Suppressor macrophage treated with lipopolysaccharide for 4 hours (primary cell): ENCODE data around the gene PRCP.

Experiments used
- DNase-seq: peaks from one replicate; pipeline ENCODE4 v3.0.0-alpha.2; 2020

The PRCP gene

DNA sequence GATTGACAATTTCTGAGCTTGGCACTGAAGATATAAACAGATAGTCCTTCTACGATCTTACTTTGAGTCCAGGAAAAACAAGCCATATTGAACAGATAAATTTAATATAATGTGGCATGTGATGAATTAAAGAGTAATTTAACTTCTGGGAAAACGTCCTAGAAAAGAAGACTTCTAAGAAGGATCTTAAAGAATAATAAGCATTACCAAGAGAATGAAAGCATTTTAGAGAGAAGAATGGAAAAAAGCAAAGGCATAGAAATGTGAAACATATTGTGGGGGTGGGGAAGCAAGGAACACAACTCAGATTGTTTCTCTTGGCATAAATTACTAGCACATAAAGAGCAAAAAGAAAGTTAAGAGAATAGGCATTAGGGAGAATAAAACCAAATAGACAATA lies 6.7 kb upstream of the PRCP start:
- DNase-seq = no peak

- peak; percentile 71 for DNase-seq
Observed at GRCh38 chr11:82906236-82906635, 6.0 kb upstream of the PRCP start.

GRCh38 chr11:82903843-82904586 lies 3.8 kb upstream of the PRCP start:
- DNase-seq = no peak

DNA sequence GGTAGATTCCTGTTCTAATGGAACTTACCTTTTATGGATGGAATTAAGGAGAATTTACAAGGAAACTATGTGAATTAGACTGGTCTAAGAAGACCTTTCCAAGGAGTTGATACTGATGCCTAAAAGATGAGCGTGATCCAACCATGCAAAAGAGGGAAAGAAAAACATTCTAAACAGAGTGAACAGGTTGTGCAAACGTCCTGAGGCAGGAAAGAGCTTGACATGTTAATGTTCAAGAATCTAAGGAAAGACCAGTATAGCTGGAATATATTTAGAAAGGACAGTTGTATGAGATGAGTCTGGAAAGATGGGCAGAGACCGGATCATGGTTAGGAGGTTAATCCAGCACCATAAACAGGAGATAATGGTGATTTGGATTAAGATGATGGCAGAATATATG lies 2.6 kb upstream of the PRCP start:
- DNase-seq = no peak

- DNase-seq = no peak
Observed at GRCh38 chr11:82901922-82902485, 1.8 kb upstream of the PRCP start.

DNA sequence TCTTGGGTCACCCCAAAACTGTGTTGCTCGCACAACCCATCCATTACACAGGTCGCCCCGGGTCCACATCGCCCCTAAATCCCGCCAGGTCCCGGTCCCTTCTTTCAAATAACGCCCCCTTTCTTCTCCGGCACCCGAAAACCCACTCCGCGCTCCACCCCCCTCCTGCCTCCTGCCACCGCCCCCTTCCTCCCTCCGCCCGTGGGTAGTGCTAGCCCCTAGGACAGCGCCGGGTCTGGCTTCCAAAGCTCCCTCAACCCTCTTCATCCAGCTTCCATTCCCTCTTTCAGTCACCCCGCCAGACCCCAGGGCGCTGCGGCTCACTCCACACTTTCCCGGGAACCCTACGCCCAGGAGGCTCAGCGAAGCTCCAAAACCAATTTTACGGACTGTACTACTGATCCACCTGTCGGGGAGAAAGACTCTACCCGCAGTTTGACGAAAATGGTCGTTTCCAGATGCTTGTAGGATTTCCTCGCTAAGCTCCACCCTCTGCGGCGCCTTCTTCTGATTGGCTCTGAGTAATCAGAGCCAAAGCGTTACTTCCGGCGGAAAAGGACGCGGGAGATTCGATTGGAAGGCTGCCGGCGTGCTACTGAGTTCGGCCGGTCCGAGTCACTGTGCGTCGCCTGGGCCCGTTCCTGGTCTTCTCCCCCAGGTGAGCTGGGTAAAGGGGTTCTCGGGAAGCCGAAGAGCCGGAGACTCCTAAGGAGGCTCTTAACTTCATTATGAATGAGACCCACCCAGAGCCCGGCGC lies 1.1 kb upstream of the PRCP start, which contains the start of gene DDIAS:
DDIAS (plus strand) TSS at position 572 of the 757 bp plus-strand sequence. CDS start 13,003 bp downstream, outside the sequence.
- peak; percentile 95 for DNase-seq

GRCh38 chr11:82899957-82900276 lies 313 bp downstream of the PRCP start:
- DNase-seq = no peak

DNA sequence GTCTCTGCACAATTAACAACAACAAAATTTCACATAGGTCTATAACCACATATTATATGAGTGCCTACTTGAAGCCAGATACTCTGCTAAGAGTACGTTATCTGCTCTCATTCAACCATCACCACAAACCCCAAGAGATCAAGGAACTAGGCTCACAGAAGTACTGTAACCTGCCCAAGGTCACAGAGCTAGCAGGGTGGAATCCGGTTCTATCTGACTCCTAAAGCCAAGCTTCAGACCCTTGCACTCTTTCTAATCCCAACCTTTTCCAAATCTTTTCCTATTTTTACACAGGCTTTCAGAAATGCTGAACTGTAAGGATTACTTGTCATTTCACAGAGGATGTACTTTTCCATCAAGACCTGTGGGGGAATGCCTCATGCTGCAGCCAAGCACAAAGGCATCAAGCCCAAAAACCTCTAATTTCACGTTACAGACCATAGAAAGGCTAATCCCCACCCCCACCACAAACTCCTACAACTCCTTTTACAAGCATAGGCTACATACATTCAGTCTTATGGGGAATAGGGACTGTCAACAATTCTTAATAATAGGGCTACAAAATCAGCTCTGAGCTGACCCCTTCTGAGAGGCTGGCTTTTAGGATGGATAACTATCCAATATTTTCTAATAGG lies 927 bp downstream of the PRCP start:
- DNase-seq = no peak

DNA sequence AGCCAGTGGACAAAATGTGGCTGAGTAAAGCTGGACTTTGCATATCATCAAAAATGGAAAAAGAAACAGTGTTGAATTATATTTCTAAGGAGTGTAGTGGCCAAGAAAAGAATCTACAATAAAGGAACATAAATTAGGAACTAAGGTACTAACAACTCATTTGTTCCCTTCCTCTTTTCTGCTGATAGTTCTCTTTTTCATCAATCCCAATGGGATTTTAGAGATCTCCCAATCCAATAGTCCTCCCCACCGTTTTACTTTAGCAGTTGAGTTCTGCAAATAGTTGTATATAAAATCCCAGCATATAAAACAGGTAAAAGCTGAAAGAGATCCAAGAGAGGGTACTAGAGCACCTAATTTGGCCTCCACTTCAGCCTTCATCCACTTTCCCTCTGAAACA lies 2.0 kb downstream of the PRCP start:
- DNase-seq = peak; percentile 40

DNA sequence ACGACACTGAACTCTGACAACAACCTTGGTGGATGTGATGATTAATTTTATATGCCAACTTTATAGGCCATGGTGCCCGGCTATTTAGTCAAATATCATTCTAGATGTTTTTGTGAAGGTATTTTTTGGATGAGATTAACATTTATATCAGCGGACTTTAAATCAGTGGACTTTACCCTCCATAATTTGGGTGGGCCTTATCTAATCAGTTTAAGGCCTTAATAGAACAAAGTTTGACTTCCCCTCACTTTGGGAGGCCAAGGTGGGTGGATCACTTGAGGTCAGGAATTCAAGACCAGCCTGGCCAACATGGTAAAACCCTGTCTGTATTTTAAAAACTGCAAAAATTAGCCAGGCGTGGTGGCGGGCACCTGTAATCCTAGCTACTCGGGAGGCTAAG lies 4.0 kb downstream of the PRCP start:
- DNase-seq = no peak

- DNase-seq = peak; percentile 69
Observed at GRCh38 chr11:82895437-82896091, 4.7 kb downstream of the PRCP start.

- DNase-seq = no peak
Observed at GRCh38 chr11:82892611-82893169, 7.5 kb downstream of the PRCP start.

DNA sequence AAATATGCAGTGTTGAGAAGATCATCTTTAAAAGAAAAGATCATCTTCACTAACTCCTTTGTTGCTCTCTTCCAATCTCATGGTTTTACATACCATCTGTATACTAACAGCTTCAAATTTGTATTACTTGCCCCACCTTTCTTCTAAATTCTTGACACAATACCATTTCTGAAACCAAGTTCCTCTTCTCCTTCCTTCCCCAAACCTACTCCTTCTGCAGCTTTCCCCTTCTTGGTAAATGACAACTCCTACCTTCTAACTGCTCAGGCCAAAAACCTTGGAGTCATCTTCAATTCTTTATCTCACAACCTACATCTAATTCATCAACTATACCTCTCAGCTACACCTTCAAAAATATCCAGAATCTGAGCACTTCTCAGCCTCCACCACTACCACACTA lies 9.3 kb downstream of the PRCP start:
- DNase-seq = no peak

- DNase-seq = no peak
Observed at GRCh38 chr11:82890002-82890341, 10.3 kb downstream of the PRCP start.

DNA sequence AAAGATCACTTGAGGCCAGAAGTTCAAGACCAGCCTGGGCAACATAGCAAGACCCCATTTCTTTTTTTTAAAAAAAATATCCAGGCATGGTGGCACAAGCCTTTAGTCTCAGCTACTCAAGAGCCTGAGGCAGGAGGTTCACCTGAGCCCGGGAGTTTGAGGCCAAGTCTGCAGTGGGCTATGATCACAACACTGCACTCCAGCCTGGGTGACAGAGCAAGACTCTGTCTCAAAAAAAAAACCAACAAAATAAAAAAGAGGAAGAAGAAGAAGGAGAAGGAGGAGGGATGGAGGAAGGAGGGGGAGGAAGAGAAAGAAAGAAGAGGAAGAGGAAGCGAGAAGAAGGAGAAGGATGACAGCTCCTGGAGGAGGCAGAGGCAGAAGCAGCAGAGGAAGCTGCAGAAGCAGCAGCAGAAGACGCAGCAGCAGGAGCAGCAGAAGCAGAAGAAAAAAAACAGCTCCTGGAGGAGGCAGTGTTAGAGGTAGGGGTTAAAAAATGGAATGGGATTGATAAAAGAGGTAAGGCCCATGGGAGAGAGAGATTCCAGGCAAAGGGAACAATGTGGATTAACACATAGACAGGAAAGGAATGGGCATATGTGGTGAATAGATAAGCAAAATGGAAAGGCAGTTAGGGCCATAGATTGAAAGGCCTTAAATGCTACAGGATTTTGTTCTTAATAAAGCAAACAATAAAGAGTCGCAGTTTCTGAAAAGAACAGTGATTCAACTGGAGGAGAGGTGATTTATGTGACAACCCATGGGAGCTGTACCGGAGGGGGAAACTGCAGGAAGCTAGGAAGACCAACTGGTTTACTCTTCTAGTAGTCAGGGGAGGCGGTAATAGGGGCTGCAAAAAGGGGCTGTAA lies 10.9 kb downstream of the PRCP start:
- peak; percentile 76 for DNase-seq

GRCh38 chr11:82883853-82884252 lies 16.4 kb downstream of the PRCP start:
- DNase-seq = peak; percentile 25

DNA sequence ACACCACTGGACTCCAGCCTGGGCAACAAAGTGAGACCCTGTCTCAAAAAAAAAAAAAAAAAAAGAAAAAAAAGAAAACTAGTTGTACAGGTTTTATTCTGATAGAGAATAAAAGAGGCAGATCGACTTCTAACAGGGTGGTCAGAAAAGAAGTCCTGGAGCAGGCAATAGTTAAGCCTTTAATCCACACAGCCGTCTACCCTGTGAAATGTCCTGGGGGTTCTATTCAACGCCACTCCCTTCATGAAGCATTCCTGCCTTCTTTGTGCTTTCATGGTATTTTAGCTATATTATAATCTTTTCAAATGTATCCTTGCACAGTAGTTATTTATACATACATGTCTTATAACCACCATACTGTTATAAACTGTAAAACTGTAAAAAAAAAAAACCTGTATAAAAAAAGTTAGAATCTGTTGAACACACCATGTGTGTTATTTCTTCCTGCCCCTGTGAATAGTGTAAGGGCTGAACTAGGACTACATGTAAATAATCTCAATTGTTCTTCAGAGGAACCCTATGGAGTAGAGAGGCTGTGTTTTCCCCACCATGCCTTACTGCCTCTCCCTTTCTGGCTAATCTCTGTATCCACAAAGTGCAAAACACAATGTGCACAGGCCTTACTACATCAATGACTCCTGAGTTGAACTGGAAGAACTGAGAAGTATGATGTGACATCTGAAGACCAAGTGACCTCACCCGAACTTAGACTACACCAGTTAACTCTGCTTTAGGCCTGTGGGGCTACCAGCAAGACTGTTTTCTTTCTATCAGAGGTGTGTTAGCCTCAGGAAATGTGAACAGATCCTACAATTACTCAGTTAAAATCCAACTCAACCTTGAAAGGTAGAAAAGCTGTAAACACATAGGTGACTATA lies 25.3 kb downstream of the PRCP start:
- DNase-seq = no peak

DNA sequence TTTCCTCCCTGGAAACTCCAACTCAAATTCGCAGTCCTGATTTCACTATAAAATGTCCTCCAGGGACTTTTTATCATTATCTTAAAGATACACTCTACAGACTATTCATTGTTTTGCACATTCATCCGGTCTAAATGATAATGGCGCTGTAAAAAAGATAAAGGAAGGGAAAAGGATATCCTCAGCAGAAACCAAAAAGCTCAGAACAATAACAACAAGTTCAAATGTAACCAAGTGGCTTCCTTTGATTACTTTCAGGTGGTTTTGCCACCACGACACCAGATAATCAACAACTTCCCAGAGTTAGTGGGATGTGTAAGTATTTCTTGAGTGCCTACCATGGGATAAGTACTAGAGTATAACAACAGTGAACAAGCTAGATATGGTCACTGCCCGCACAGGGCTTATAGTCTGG lies 26.3 kb downstream of the PRCP start:
- no peak for DNase-seq

DNA sequence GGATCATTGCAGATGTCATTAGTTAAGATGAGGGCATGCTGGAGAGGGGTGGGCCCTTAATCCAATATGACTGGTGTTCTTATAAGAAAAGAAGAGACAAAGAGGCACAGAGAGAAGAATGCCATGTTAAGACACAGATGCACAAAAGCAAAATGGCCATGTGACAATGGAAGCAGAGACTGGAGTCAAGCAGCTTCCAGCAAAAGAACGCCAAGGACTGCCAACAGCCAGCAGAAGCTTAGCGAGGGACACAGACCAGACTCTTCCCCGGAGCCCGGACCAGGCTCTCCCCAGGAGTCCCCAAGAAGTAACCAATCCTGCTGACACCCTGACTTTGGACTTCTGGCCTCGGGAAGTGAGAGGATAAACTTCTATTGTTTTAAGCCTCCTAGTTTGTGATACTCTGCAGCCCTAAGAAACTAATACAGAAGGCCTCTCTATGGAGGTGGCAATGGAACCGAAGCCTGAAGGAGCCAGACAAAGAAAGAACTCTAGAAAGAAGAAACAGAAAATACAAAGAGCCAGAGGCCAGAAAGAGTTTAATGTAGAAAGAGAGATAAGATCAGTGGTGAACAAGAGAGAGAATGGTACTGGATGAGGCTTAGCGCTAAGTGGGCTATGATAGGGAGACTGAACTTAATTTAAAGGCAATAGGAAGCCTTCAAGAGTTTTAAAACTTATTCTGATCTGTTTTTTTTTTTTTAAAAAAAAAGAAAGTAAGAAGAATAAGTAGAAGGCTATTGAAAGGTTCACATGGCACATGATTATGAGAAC lies 27.7 kb downstream of the PRCP start:
- no peak for DNase-seq

DNA sequence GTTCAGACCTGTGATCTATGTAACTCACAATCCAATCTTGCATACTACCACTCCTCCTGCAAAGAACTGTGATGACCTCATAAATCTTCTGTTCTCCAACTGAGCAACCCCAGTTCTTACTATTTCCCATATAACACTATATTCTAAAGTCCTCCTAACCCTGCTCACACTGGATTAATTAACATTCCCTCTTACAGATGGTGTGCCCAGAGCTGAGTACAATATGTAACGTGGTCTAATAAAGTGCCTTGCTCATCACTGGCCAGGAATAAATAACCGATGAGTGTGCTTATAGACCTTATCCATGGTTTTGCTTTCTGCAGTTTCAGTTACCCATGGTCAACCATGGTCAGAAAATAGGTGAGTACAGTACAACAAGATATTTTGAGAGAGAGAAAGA lies 28.6 kb downstream of the PRCP start:
- DNase-seq = no peak
